ENCODE measurements around the gene DCPS.

GRCh38 chr11:126277322-126277721 is 26.5 kb upstream of the DCPS start:
- TF ChIP-seq CTCF (IDR thresholded peaks at IDR 0.05) (no peak), POLR2A (IDR thresholded peaks at IDR 0.05) (no peak)
